Aorta (tissue), 5 donors: ENCODE data around the gene NDUFAF5. TPM values are rescaled to one million over a fixed set of nuclear protein-coding genes. Genes with fewer than 3 reads are reported as not detected.
"Not testable (repeated sequence)": the region's sequence is repeated elsewhere in the genome, so short reads cannot be mapped to it uniquely, and the experiment has no call there.

Experiments used
- ATAC-seq: fragments of 200-7000 bp; cut with Tn5 transposase; one replicate; pipeline ENCODE4 v1.9.1; 2022; ENCODE audit warnings: moderate library complexity; ENCODE audit not compliant: low FRiP score
- DNase-seq, 2 donors: peaks; one replicate each; pipeline ENCODE4 v3.0.0-alpha.2; 2020
- H3K27ac ChIP-seq, 2 donors: one replicate each; pipeline ENCODE4 v1.5.1; 2013; ENCODE audit warnings: low read length in 2 of 2, mild to moderate bottlenecking in 2 of 2, moderate library complexity in 2 of 2, control low read depth in 1 of 2, inconsistent platforms in 1 of 2, low read depth in 1 of 2
- H3K27me3 ChIP-seq, 2 donors: one replicate each; pipeline ENCODE4 v1.6.1; 2013; ENCODE audit warnings: control low read depth in 1 of 2, low read length in 1 of 2, mild to moderate bottlenecking in 1 of 2, moderate library complexity in 1 of 2; ENCODE audit not compliant: insufficient read depth in 2 of 2, control insufficient read depth in 1 of 2
- H3K36me3 ChIP-seq, 2 donors: one replicate each; pipeline ENCODE4 v1.6.1; 2013; ENCODE audit warnings: control low read depth in 1 of 2, low read length in 1 of 2, mild to moderate bottlenecking in 1 of 2; ENCODE audit not compliant: insufficient read depth in 2 of 2, control insufficient read depth in 1 of 2
- H3K4me1 ChIP-seq, 2 donors: one replicate each; pipeline ENCODE4 v1.6.1; 2013; ENCODE audit warnings: low read length in 2 of 2, control low read depth in 1 of 2, mild to moderate bottlenecking in 1 of 2, moderate library complexity in 1 of 2; ENCODE audit not compliant: insufficient read depth in 2 of 2, control insufficient read depth in 1 of 2
- H3K4me3 ChIP-seq, 2 donors: one replicate each; pipeline ENCODE4 v1.5.1; 2013; ENCODE audit warnings: low read length in 2 of 2, control low read depth in 1 of 2, mild to moderate bottlenecking in 1 of 2
- H3K9me3 ChIP-seq: one replicate; pipeline ENCODE4 v1.6.1; 2013; ENCODE audit warnings: mild to moderate bottlenecking, low read length; ENCODE audit not compliant: control insufficient read depth
- WGBS, 2 donors: extraction: QIAGEN DNeasy Blood & Tissue Kit; methylation state at CpG; one replicate each; pipeline ENCODE4 v1.1.7; 2013; 5-methylcytosine and 5-hydroxymethylcytosine counted together
- intact Hi-C, 2 donors: fragments of 100-400 bp; cut with DNase I; formaldehyde crosslinking; loops; one replicate each; pipeline versions ENCODE4 v1.14.2 to v1.15.0; 2022
- long read RNA-seq, 2 donors: library from polyadenylated mRNA; unstranded; transcript quantifications; one replicate each; pipeline ENCODE4 v2.0.0, GENCODE V29; 2020 to 2021
- polyA plus RNA-seq, 2 donors: library from polyadenylated mRNA; stranded (reverse); fragments of 200-250 nt; gene quantifications; one replicate each; pipeline ENCODE4 v1.2.3, GENCODE V29; 2013
- total RNA-seq, 2 donors: library from RNA; stranded (reverse); fragmentation: NEBNext Ultra II Directional; extraction: Animal tissue kit (Norgen Biotek cat#: 25700); gene quantifications; one replicate each; pipeline ENCODE4 v1.2.1, GENCODE V29; 2021
- donor health status: healthy with polysubstance abuse.
- donor health status: Bipolar disorder and iron deficiency.
- donor health status: DM: no; HTN: no; CAD: no.
- donor health status: DM: no; HTN: no; CAD: no.
- donor health status: DM: yes; HTN: yes; CAD: no.

Gene NDUFAF5, protein sequence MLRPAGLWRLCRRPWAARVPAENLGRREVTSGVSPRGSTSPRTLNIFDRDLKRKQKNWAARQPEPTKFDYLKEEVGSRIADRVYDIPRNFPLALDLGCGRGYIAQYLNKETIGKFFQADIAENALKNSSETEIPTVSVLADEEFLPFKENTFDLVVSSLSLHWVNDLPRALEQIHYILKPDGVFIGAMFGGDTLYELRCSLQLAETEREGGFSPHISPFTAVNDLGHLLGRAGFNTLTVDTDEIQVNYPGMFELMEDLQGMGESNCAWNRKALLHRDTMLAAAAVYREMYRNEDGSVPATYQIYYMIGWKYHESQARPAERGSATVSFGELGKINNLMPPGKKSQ
- total RNA-seq (10 to 100 TPM; 24.3 to 27.0 TPM), polyA plus RNA-seq (10 to 100 TPM; 23.5 to 25.7 TPM)
- long read RNA-seq, donor 1, full-length matches to known transcripts, result 4 of 11 reads
- long read RNA-seq, donor 1, partial matches to known transcripts, result 1 of 11 reads
- long read RNA-seq, donor 1, other reads (novel, unspliced or antisense), result 6 of 11 reads
- long read RNA-seq, donor 2, partial matches to known transcripts, result 1 of 5 reads
- long read RNA-seq, donor 2, other reads (novel, unspliced or antisense), result 1 of 5 reads

GRCh38 chr20:13784893-13785715 lies at the start of gene NDUFAF5, which contains the start of gene ESF1:
Gene NDUFAF5 (plus strand): TSS chr20:13785028. CDS start chr20:13785069, 41 bp downstream.
Gene ESF1 (minus strand): TSS chr20:13784919. CDS start chr20:13783140, 1,779 bp downstream.
- Histone ChIP-seq H3K27ac (peak within 1 kb of the TSS in 1 of 2 donors; percentile 13), H3K4me3 (peak within 1 kb of the TSS; percentile 57 to 69), H3K36me3 (no peaks in the 10 kb centered on the region), H3K4me1 (peaks cover 0 to 8% of the 10 kb centered on the region in 2 donors), H3K27me3 (no peaks in the 10 kb centered on the region), H3K9me3 (no peaks in the 10 kb centered on the region)
- DNase-seq (peak; percentile 96 to 97), ATAC-seq (peak; percentile 98)
- intact Hi-C loops, result loop anchor here (5.0 to 10.0 kb wide), 2 partner anchors 460 to 668 kb away; no protein-coding TSS in a partner anchor
- 0 to 1% methylated on average over 52 to 54 of the region's 54 CpGs for WGBS, 2 donors

DNA sequence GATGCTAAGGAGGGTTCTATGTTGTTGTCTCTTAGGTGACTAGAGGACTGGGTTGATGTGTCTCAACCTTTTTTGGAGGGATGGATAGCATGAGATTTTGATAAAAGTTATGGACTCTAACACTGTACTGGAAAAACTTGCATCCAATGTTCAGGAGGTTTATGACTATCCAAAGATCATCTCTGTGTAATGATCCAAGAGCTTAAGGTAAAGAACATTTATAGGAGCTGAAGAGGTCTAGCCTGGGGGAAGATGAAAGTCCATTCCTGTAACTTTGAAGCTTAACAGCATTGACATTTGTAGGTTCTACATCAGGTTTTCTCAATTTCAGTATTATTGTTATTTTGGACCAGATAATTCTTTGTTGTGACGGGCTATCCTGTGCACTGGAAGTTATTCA lies 49.0 kb upstream of the NDUFAF5 start:
- peaks cover 0 to 2% of the 10 kb centered on the region in 2 donors for H3K4me1 ChIP-seq
- 95 to 98% methylated on average over 1 of the region's 1 CpG for WGBS, 2 donors
- H3K36me3 ChIP-seq, result peaks cover 0 to 9% of the 10 kb centered on the region in 2 donors
- no peak overlapping the region for H3K27ac ChIP-seq
- H3K4me3 ChIP-seq, result no peak overlapping the region
- no peak for DNase-seq
- no peak for ATAC-seq
- intact Hi-C loops, result loop anchor here in 1 of 2 donors (5.0 kb wide), 1 partner anchor 34 kb away; no protein-coding TSS in a partner anchor
- no peaks in the 10 kb centered on the region for H3K27me3 ChIP-seq
- no peaks in the 10 kb centered on the region for H3K9me3 ChIP-seq

- no peaks in the 10 kb centered on the region for H3K27me3 ChIP-seq
- WGBS, 2 donors, result 47 to 49% methylated on average over 3 of the region's 3 CpGs
- intact Hi-C loops, result loop anchor here in 1 of 2 donors (5.0 kb wide), 1 partner anchor 34 kb away; no protein-coding TSS in a partner anchor
- no peaks in the 10 kb centered on the region for H3K9me3 ChIP-seq
- H3K4me3 ChIP-seq, result no peak overlapping the region
- DNase-seq (no peak), ATAC-seq (peak; percentile 79)
- peaks cover 0 to 2% of the 10 kb centered on the region in 2 donors for H3K4me1 ChIP-seq
- no peak overlapping the region for H3K27ac ChIP-seq
- H3K36me3 ChIP-seq, result peaks cover 0 to 9% of the 10 kb centered on the region in 2 donors
These were observed 48.2 kb upstream of the NDUFAF5 start for GRCh38 chr20:13736436-13737191.

GRCh38 chr20:13738187-13738586 lies 46.6 kb upstream of the NDUFAF5 start:
- 97 to 100% methylated on average over 1 of the region's 1 CpG for WGBS, 2 donors
- intact Hi-C loops, result loop anchor here in 1 of 2 donors (5.0 kb wide), 1 partner anchor 36 kb away; no protein-coding TSS in a partner anchor
- H3K4me3 ChIP-seq, H3K4me1 ChIP-seq, DNase-seq, H3K9me3 ChIP-seq, H3K27me3 ChIP-seq, H3K36me3 ChIP-seq, ATAC-seq: not testable (repeated sequence)
- peak overlapping the region; percentile 57 to 77 for H3K27ac ChIP-seq

DNA sequence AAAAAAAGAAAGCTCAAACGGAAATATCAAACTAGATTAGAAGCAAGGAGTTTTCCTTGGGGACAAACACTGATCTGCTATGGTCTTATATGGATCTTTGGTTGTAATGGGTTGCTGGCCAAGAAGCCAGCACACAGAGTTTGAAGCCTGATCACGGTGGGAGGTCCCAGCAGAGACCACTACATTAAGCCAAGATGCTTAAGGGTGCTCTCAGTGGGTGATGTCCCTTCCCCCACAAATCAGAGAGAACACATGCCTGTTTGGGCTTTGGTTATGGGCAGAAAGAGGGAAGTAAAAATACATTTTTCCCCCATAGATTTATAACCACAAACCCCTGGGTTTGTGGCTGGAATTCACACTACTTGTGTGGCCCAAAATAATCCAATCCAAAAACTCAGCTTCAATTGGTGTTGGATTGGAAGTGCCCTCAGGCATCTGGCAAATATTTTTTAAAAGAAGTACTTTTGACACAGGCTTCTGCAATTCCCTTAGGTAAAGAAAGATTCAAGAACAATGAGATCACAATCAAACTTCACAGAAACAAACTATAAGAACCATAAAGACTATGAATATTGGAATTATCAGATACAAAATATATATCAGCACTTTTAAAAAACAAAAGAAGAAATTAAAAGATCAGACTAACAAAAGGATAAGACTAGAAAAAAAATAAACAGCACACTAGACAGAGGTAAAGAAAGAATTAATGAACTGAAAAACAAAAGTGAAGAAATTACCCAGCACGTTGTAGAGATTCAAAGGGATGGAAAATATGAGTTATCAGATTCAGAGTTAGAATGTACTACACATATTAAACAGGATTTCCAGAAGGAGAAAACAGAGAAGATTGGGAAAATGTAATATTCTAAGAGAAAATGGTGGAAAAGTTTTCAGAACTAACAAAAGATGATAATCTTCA lies 44.8 kb upstream of the NDUFAF5 start:
- peaks cover 0 to 2% of the 10 kb centered on the region in 2 donors for H3K36me3 ChIP-seq
- no peaks in the 10 kb centered on the region for H3K9me3 ChIP-seq
- H3K27me3 ChIP-seq, result no peaks in the 10 kb centered on the region
- intact Hi-C loops, result loop anchor here (5.0 kb wide), 3 partner anchors 38 to 68 kb away; no protein-coding TSS in a partner anchor
- no peak for DNase-seq
- H3K4me1 ChIP-seq, result peaks cover 0 to 2% of the 10 kb centered on the region in 2 donors
- H3K27ac ChIP-seq, result peak overlapping the region; percentile 80 to 98
- H3K4me3 ChIP-seq, result no peak overlapping the region
- 39 to 42% methylated on average over 3 of the region's 3 CpGs for WGBS, 2 donors
- ATAC-seq, result peak; percentile 63

- no peak for DNase-seq
- Histone ChIP-seq H3K4me1 (peaks cover 0 to 2% of the 10 kb centered on the region in 2 donors), H3K27me3 (no peaks in the 10 kb centered on the region), H3K9me3 (no peaks in the 10 kb centered on the region), H3K4me3 (no peak overlapping the region), H3K27ac (no peak overlapping the region), H3K36me3 (peaks cover 0 to 2% of the 10 kb centered on the region in 2 donors)
- intact Hi-C loops, result loop anchor here in 1 of 2 donors (5.0 kb wide), 3 partner anchors 40 to 70 kb away; no protein-coding TSS in a partner anchor
- no peak for ATAC-seq
- WGBS, 2 donors, result 98% methylated on average over 6 of the region's 6 CpGs
These were observed 42.9 kb upstream of the NDUFAF5 start for GRCh38 chr20:13741879-13742278.

GRCh38 chr20:13744352-13744751 lies 40.5 kb upstream of the NDUFAF5 start:
- Histone ChIP-seq H3K4me1 (peaks cover 0 to 2% of the 10 kb centered on the region in 2 donors), H3K4me3 (no peak overlapping the region), H3K9me3 (no peaks in the 10 kb centered on the region), H3K36me3 (peaks cover 0 to 2% of the 10 kb centered on the region in 2 donors), H3K27ac (no peak overlapping the region), H3K27me3 (no peaks in the 10 kb centered on the region)
- intact Hi-C loops, result loop anchor here in 1 of 2 donors (5.0 kb wide), 3 partner anchors 42 to 72 kb away; no protein-coding TSS in a partner anchor
- 25 to 37% methylated on average over 1 of the region's 1 CpG for WGBS, 2 donors
- no peak for ATAC-seq
- DNase-seq, result no peak
